Measurements from ENCODE around the gene LRMDA.

GRCh38 chr10:75511011-75511410, 79.6 kb downstream of the LRMDA start:
- no peak for TF ChIP-seq CTCF (IDR thresholded peaks at IDR 0.05)
- no peak for TF ChIP-seq EZH2phosphoT487 (IDR thresholded peaks at IDR 0.05)
- TF ChIP-seq EZH2 (IDR thresholded peaks at IDR 0.05), result no peak

All from neural progenitor cell (in vitro differentiated cells).